HG03095 (cell line): ENCODE results near the gene QTRT2.
A peak's percentile ranks its signal among the peaks of the same experiment; 100 is the strongest.

Experiments used
- ATAC-seq: cut with Tn5 transposase; IDR thresholded peaks from one replicate; pipeline ENCODE4 v1.9.1; 2021; ENCODE audit warnings: moderate library complexity; ENCODE audit not compliant: unreplicated experiment

The QTRT2 gene

DNA sequence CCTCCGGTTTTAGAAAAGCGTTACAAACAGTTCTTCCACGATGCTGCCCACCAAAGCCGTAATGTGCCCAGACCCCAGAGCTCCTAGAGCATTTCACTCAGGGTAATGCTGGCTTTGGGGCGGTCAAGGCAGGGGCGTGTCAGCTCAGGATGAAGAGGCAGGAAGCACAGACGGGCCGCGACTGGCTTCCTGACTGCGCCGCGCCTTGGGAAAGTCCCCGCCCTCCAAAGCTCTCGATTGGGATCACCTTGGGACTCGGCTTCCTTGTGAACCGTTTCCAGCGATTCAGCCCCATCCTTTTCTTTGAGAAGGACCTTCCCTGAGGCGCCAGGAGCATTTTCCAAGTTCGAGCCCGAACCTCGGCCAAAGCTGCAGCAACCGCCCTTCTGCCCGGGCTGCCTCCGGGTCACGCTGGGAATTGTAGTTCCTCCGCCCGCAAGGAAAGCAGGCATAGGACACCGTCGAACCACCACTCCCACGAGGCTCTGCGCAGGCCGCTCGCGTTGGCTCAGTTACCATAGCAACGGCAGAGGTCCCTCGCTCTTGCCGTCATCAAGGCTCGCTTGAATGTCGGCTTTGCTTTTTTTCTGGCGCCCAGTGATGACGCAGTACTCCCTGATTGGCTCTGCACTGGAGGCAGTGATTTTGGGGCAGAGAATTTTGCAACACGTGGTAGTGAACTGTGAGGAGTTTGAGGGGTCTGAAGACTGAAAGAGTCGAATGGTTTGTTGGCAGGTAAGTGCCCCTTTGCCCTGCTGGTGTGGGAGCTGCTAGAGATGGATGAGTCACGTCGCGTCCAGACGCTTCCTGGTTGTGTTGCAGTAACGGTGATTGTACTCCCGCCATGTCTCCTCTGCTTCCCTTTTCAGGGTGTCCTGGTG, at the start of gene QTRT2, which contains the start of gene CCDC191:
Gene QTRT2 (plus strand): TSS at position 608 of the 881 bp plus-strand sequence. CDS start 8,521 bp downstream, outside the sequence.
Gene CCDC191 (minus strand): TSS at position 397 of the 881 bp plus-strand sequence. CDS start 60 bp downstream, at position 337.
- ATAC-seq, result peak; percentile 96

GRCh38 chr3:114011059-114011797, 45.3 kb upstream of the QTRT2 start:
- ATAC-seq, result peak; percentile 63

DNA sequence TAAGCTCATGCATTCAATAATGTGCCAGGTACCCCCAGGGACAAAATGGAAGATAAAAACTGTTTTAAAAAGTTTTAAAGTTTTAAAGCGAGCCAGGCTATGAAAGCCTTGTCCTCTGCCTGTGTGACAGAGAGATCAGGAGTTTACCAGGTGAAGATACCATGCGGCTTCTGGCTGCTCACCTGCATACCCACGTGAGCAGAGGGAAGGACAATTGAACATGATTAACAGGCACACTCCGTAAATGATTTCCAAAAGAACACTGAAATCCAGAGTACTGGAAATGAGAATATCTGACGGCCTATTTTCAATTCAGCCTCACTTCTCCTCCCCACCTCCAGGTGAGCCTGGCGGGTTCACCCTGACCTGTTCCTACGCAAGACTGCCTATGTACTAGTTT, 42.3 kb upstream of the QTRT2 start:
- no peak for ATAC-seq

DNA sequence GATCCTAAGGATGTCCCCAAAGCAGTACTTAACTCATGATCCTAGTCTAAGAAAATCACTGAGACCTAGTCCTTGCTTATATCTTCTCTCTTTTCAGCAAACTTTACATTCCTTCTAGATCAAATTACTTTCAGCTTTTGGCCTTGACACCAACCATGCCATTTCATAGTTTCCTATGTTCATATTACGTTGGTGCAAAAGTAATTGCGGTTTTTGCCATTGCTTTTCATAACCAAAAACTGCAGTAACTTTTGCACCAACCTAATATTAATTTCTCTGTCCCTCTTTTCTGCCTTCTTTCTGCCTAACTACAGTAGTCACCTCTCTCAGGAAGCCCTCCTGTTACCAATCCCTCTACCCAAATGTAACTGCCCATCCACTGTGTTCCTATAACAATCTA, 37.1 kb upstream of the QTRT2 start:
- ATAC-seq, result no peak

- ATAC-seq, result no peak
These were observed 35.6 kb upstream of the QTRT2 start for GRCh38 chr3:114020907-114021306.

DNA sequence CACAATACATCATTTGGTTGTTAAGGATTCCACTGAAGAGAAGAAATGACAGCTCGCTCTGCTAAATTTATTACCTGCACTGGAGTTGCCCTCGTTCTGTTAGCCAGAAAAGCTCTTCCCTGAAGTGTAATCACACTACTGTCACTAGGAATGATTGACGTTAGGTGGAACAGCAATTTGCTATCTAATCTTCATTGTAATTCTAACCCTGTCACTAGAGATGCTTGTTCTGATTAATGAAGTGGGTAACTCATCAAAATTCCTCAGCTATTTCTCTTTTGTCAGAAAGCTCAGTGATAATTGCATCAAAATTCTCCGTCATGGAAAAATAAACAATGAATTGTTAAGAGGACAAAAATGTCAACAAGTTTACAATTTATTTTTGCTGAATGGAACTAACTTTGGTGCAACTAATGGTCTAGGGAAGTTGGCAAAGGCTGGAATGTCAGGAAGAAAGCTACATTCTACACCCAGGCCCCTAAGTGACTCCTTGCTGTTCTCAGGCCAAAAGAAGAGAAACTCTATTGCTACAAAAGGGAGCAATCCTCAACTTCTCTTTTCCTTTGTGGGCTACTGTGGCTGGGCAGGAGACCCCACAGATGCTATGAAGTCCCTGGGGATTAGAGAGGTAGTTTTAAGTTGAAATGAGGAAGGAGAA, 34.3 kb upstream of the QTRT2 start:
- ATAC-seq, result no peak

GRCh38 chr3:114025451-114025850, 31.1 kb upstream of the QTRT2 start:
- ATAC-seq, result no peak

- ATAC-seq, result no peak
These were observed 30.2 kb upstream of the QTRT2 start for GRCh38 chr3:114026331-114026730.

GRCh38 chr3:114033721-114034120, 22.8 kb upstream of the QTRT2 start:
- ATAC-seq, result no peak

GRCh38 chr3:114034211-114034610, 22.3 kb upstream of the QTRT2 start:
- ATAC-seq, result no peak

DNA sequence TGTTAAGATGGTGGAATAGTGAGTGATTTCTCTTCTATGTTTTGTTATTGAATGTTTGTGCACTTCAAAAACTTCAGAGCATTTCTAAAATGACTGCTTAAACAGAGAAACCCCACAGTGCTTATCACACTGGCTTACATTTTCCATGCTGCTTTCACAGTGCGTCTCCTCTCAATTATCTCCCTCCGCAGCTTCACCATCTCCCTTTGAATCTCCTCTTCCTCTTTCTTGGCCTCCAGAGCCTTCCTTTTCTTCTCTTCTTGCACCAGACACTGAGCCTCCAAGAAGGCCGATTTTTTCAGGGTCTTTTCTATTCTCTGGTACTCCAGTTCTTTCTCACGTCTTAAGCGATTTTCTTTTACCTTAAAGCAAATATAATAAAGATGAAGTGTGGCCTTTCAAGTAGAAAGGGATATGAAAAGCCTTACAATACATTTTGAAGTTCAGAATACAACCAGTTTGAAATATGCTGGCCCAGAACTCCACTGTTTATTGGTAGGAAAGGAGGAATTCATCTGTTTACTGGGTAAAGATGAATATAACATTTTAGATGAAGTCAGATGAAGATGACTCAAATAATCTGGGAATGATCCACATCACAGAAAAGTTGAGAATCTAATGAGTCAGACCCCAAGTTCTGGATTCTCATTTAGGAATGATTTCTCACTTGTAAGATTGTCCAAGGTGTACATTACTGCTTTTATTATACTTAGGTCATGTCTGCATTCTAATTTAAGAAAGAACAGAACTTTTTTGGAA, 21.6 kb upstream of the QTRT2 start:
- ATAC-seq, result no peak

DNA sequence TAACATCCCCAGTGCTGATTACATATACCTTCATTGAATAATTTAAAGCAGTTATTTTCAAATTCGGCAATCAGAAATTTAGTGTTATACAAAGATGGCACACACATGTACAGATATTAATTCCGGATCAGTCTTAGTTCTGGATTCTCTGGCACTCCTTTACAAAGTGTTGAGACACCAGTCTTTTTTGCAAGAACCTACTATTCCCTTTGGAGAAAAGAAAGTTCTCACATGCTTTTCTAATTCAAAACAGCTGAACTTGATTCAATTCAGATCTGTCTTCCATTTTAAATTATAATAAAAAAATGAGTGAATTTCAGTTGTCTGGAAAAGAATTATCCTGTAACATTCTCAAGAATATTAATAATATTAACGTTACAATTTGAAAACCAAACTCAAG, 20.6 kb upstream of the QTRT2 start:
- no peak for ATAC-seq

GRCh38 chr3:114043205-114043604, 13.3 kb upstream of the QTRT2 start:
- ATAC-seq, result no peak

GRCh38 chr3:114052216-114052615, 4.3 kb upstream of the QTRT2 start:
- ATAC-seq, result no peak

- ATAC-seq, result peak; percentile 2
These were observed 442 bp downstream of the QTRT2 start for GRCh38 chr3:114057011-114057347.

DNA sequence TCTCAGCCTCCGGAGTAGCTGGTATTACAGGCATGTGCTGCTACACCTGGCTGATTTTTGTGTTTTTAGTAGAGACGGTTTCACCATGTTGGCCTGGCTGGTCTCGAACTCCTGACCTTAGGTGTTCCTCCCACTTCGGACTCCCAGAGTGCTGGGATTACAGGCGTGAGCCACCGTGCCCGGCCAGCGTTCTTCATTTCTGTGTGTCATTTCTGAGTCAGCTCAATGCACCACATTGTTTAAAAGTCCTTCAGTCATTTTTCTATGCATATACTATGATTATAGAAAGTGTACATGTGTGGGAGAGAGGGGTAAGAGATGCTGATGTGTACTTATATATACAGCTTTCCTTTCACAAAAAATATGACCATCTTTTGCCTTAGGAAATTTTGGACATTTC, 2.1 kb downstream of the QTRT2 start:
- no peak for ATAC-seq

GRCh38 chr3:114060906-114061655, 4.5 kb downstream of the QTRT2 start:
- ATAC-seq, result no peak

DNA sequence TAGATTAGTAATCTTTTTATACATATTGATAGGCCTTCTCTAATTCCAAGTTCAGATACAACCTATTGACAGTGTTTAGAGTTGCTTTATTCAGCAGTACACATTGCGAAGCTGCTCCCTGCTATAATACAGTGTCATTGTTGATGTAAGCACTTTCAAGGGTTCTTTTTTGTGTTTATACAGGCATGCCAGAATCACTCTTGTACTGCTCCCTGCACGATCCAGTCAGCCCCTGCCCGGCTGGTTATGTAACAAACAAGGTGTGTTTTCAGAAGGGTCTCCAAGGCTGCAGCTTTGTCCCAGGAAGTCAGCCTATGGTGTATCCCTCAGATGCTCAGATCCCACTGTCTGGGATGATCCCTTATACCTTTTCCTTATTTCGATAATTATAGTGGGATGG, 11.3 kb downstream of the QTRT2 start:
- ATAC-seq, result no peak

- no peak for ATAC-seq
These were observed 11.8 kb downstream of the QTRT2 start for GRCh38 chr3:114068336-114068735.

- no peak for ATAC-seq
These were observed 15.2 kb downstream of the QTRT2 start for GRCh38 chr3:114071786-114072185.
